GM12892 (cell line): ENCODE results near the gene MAPK8IP3.

Source experiments
- POLR2A ChIP-seq: IDR thresholded peaks from 2 replicates; pipeline ENCODE4 v1.6.1; 2011; ENCODE audit warnings: low read depth, low read length, control low read depth
- POLR2AphosphoS5 ChIP-seq: IDR thresholded peaks from 2 replicates; pipeline ENCODE4 v1.6.1; 2011; ENCODE audit warnings: low read depth, low read length, control low read depth

GRCh38 chr16:1775006-1775845, 69.2 kb downstream of the MAPK8IP3 start:
- TF ChIP-seq POLR2AphosphoS5 (no peak), POLR2A (no peak)
